ENCODE measurements around the gene FTO. TPM values are rescaled to one million over a fixed set of nuclear protein-coding genes. Genes with fewer than 3 reads are reported as not detected.

The FTO gene
- total and polyA plus RNA-seq, 2 of the 13 experiments (the other 11 are each of a cell fraction or from before 2014, with no cell fraction given), result 41.6 to 55.8 TPM

DNA sequence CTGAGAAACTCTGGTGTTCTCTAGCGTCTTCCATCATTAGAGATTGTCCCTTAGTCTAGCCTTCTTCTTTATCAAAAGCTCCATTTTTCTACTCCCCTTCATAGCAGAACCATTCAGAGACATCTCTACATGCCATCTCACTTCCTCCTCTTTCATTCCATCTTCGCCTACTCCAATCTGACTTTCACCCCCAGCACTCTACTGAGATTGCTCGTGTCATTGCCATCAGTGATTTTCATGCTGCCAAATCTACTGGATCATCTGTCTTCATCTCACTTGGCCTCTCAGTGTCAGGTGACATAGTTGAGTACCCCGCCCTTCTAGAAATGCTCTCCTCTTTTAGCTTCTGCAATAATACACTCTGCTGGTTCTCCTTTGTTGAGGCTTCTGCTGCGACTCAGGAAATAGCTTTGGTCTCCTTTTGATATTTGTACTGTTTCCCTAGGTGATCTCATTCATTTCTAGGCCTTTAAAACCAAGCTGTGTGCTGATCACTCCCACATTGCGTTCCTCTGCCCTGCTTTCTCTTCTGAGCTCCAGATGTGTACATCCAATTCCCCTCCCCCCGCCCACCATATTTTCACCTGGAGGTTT is 119.1 kb downstream of the FTO start (continued):
- TF ChIP-seq ZNF737 (CRISPR knock-in tag; IDR thresholded peaks at IDR 0.05; ENCODE audit: borderline replicate concordance) (no peak), PCBP2 (optimal IDR thresholded peaks at IDR 0.05; ENCODE audit: low read depth, low read length, poor library complexity, severe bottlenecking) (no peak), PRMT3 (CRISPR knock-in tag; IDR thresholded peaks at IDR 0.05; ENCODE audit: borderline replicate concordance, low read depth) (no peak), ZNF224 (CRISPR knock-in tag; IDR thresholded peaks at IDR 0.05) (no peak)
- TF ChIP-seq, protein P1, sequence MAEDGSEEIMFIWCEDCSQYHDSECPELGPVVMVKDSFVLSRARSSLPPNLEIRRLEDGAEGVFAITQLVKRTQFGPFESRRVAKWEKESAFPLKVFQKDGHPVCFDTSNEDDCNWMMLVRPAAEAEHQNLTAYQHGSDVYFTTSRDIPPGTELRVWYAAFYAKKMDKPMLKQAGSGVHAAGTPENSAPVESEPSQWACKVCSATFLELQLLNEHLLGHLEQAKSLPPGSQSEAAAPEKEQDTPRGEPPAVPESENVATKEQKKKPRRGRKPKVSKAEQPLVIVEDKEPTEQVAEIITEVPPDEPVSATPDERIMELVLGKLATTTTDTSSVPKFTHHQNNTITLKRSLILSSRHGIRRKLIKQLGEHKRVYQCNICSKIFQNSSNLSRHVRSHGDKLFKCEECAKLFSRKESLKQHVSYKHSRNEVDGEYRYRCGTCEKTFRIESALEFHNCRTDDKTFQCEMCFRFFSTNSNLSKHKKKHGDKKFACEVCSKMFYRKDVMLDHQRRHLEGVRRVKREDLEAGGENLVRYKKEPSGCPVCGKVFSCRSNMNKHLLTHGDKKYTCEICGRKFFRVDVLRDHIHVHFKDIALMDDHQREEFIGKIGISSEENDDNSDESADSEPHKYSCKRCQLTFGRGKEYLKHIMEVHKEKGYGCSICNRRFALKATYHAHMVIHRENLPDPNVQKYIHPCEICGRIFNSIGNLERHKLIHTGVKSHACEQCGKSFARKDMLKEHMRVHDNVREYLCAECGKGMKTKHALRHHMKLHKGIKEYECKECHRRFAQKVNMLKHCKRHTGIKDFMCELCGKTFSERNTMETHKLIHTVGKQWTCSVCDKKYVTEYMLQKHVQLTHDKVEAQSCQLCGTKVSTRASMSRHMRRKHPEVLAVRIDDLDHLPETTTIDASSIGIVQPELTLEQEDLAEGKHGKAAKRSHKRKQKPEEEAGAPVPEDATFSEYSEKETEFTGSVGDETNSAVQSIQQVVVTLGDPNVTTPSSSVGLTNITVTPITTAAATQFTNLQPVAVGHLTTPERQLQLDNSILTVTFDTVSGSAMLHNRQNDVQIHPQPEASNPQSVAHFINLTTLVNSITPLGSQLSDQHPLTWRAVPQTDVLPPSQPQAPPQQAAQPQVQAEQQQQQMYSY (CRISPR knock-in tag; IDR thresholded peaks at IDR 0.05), result no peak

DNA sequence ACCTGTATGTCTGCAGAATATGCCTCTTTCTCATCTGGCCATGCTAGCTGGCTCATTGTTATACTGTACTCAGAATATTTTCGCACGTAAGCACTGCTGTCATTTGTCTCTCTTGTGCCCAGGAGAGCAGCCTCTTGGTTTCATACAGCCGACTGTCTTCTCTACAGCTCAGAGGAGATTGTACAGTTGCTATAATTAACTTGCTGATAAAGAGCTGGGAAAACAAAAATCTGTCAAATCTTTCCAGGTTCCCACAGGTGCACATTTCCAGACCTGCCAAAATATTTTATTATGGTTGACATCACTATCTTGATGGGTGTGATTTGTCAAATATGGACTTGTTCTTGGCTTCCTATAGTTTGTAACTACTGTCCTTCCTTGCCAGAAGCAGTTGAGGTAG is 122.7 kb downstream of the FTO start:
- Histone ChIP-seq H3K79me2 (ENCODE audit: insufficient read depth, low read length) (no peaks in the 10 kb centered on the region), H3K9ac (ENCODE audit: insufficient read depth, low read depth, low read length) (no peak overlapping the region), H3K4me3 (replicated peaks in 1 of 3; ENCODE audit: insufficient read depth in 1 of 3, low read depth in 2 of 3, low read length in 3 of 3) (no peak overlapping the region), H3K27me3 (ENCODE audit: control insufficient read depth in 1 of 2, insufficient read depth in 2 of 2, low read length in 2 of 2) (no peaks in the 10 kb centered on the region), H3K9me3 (ENCODE audit: low read length) (no peaks in the 10 kb centered on the region), H2AFZ (ENCODE audit: low read length) (no peak overlapping the region), H4K20me1 (ENCODE audit: insufficient read depth, low read length) (no peaks in the 10 kb centered on the region), H3K4me1 (ENCODE audit: insufficient read depth, low read length) (no peaks in the 10 kb centered on the region), H3K27ac (ENCODE audit: extremely low read length, insufficient read depth, low read length) (no peak overlapping the region), H3K4me2 (ENCODE audit: low read depth, low read length) (no peak overlapping the region), H3K36me3 (replicated peaks in 1 of 2; ENCODE audit: control insufficient read depth in 1 of 2, insufficient read depth in 2 of 2, low read length in 2 of 2) (peaks cover 0 to 12% of the 10 kb centered on the region in 2 experiments; a peak in 4 of 5 replicates)
- BruUV-seq (replicated peaks), result no TSS peak
- FAIRE-seq (no peak), ATAC-seq (no peak), DNase-seq (ENCODE audit: low spot score) (no peak)
- ChIA-PET POLR2A (no interaction called here), CTCF (ENCODE audit: low intra/inter-chr PET ratio, low total read pairs) (no interaction called here)
- TF ChIP-seq SMAD1 (CRISPR knock-in tag; IDR thresholded peaks at IDR 0.05; ENCODE audit: borderline replicate concordance, low read depth), result no peak
- no peak for TF ChIP-seq DNMT3B (CRISPR knock-in tag; conservative IDR thresholded peaks at IDR 0.05)
- no peak for TF ChIP-seq WIZ (CRISPR knock-in tag; IDR thresholded peaks at IDR 0.05)
- no peak for TF ChIP-seq SPEN (CRISPR knock-in tag; IDR thresholded peaks at IDR 0.05; ENCODE audit: low read depth)
- TF ChIP-seq AGO1 (IDR thresholded peaks at IDR 0.05; ENCODE audit: low read depth, low read length, poor library complexity, severe bottlenecking), result no peak
- no peak for TF ChIP-seq IRX3 (CRISPR knock-in tag; IDR thresholded peaks at IDR 0.05; ENCODE audit: borderline replicate concordance, low read depth)
- intact Hi-C loops (cut with micrococcal nuclease; ENCODE audit: unreplicated experiment), result no loop called here
- in situ Hi-C loops (cut with HindIII; ENCODE audit: extremely low pct_ligation_motif_present, low pct_unique_long_range_greater_than_20kb), result no loop called here
- 64% methylated on average over 3 of the region's 3 CpGs for WGBS (ENCODE audit: low lambda C conversion rate)
